Nucleus accumbens (tissue), 56 donors: ENCODE data around the gene RAB36.

Experiments
- DNase-seq, 56 donors: peaks; one replicate each; lab custom pipeline; 2025; lab: John Stamatoyannopoulos, UW

RAB36 gene, protein sequence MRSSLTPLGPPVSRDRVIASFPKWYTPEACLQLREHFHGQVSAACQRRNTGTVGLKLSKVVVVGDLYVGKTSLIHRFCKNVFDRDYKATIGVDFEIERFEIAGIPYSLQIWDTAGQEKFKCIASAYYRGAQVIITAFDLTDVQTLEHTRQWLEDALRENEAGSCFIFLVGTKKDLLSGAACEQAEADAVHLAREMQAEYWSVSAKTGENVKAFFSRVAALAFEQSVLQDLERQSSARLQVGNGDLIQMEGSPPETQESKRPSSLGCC

DNA sequence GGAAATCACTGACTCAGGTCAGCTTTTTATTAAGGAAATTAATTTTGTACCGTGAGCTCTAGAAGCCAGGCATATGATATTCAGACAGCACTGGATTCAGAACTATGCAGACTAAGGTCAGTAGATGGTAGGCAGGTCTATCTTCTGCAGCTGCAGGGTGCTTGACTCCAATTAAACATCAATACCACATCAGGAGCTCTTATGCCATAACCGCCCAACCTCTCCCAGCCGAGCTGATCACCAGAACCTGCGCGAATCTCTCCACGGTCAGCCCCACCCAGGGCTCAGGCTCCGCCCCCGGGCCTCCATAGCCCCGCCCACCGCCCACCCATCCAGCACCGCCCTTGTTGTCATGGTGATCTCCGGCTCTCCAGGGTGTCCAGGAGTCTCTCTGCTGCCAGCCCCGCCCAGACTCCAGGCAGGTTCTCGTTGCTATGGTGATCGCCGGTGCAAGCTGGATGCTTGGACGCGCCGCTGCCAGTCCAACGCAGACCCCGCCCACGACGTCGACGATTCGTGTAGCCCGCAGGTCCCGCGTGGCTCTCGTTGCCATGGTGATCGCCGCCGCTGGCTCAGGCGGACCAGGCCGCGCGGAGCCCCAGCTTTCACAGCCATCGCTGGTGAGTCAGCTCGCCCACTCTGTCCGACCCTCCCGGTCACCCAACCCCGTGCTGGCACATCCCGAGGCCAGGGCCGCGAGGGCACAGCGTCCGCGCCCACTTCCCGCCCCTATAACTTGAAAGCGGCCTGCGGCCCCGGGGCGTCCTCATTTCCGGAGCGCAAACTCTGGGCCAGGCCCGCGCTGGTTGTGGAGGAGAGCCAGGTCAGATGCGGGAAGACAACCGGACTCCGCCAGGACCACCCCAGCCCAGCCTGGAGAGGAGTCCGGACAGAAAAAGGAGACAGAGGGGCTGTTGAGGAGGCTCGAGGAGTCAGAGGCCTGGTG is at the start of gene RAB36:
Gene RAB36, plus strand, starts transcription at position 546 of the 946 bp plus-strand sequence. CDS start 1,140 bp downstream, outside the sequence.
- DNase-seq: peak; percentile 50 to 99 (median 93)

DNA sequence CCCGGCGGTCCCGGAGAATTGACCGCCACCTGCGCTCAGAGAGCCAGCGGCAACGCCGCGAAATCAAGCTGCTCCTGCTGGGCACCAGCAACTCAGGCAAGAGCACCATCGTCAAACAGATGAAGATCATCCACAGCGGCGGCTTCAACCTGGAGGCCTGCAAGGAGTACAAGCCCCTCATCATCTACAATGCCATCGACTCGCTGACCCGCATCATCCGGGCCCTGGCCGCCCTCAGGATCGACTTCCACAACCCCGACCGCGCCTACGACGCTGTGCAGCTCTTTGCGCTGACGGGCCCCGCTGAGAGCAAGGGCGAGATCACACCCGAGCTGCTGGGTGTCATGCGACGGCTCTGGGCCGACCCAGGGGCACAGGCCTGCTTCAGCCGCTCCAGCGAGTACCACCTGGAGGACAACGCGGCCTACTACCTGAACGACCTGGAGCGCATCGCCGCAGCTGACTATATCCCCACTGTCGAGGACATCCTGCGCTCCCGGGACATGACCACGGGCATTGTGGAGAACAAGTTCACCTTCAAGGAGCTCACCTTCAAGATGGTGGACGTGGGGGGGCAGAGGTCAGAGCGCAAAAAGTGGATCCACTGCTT is 49.4 kb upstream of the RAB36 start:
- no peak for DNase-seq

DNA sequence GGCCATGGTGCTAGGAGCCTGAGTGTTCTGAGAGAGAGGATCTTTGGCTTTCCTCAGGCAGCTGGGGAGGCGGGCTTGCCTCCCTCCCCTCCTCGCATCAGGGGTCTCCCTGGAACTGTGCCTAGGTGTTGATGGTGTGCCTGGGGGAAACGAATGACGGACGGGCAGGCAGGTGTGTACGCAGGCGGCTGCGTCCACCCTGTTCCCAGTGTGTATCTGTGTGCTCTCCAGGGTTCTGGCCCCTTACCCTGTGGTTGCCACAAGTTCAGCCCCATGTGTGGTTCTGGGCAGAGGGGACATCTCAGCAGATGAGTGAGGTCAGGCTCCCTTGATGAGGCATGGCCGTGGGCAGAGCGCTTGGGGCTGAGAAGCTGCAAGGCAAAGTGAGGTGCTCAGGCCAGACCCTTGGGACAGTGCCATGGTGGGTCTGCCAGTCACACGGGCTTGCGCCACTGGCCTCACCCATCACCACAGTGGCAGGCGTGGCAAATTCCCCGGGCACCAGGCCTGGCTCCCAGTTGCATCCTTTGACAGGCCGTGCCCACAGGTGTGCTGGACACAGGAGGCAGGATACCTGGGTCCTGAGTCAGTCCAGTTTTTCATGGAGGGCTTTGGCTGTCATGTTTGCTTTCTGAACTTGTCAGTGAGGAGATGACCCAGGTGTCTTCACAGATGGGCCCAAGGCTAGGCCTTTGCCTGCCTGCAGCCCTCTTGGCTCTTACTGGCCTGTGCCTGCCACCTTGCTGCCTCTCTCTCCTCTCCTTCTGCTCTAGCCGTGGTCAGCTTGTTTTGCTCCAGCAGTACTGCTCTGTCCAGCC is 47.7 kb upstream of the RAB36 start:
- no peak for DNase-seq

DNA sequence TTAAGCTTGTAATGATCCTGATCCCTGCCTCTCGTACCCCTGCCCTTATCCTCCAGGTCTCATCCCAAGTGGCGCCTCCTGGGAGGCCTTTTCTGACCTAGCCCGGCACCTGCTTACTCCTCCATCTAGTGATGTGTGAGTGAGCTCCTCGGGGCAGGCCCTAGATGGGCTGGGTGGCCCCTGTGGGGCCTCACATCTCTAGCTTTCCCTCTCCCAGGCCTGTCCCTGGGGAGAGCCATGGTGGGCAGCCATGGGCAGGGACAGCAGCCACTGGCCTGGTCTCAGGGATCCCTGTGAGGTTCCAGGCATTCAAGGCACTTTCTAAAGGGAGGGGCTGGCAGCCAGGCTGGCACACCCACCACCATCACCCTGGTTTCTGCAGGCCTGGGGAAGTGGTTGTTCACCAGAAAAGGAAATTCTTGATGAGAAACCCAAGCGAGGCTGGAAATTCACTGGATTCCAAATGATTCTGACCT is 47.0 kb upstream of the RAB36 start:
- DNase-seq: peak in 9 of 56 donors; percentile 14 to 55 (median 48)

DNA sequence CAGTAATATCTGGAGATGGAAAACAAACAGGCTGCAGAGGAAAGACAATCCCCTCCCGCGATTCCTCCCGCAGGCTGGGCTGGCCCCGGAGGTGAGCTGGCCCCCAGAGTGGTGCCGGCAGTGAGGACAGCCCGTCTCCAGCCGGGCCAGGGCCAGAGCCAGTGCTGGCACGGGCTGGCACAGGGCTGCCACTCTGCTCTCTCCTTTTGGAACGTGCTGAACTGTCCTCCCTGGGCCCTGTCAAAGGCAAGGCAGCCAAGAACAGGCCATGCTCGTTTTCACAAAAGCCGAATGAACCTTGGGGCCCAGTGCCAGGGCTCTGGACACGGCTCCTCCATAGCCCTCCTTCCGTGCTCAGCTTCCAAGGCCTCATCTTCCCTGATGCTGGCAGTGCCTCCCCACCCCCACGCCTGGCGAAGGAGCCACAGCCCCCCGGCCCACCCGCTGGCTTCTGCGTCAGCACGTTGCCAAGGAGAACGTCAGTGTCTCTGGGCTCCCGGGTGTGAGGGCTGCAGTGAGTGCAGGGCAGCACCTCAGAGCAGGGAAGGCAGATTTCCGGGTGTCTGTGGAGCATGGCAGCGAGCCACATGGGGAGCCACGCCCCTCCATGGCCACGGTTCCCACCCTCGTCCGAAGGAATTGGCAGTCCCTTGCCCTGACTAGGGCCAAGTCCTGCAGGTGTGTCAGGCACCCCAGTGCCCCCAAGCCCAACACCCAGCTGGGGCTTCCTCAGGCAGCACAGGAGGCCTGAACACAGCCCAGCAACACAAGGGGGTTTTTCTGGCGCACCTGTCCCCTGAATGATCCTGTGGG is 46.4 kb upstream of the RAB36 start:
- DNase-seq: peak in 51 of 56 donors; percentile 18 to 85 (median 56)

DNA sequence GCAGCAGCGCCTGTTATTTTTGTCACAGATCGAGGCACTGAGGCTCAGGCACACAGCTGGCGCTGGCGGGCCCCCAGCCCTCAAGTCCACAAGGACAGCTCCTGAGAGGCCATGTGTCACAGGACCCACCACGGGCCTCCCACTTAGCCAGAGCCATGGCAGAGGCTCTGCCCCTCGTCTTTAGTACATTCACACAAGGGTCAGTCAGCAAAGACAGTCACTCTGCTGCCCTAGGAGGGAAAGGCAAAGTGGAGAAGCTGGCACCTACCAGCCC is 45.8 kb upstream of the RAB36 start:
- no peak for DNase-seq

DNA sequence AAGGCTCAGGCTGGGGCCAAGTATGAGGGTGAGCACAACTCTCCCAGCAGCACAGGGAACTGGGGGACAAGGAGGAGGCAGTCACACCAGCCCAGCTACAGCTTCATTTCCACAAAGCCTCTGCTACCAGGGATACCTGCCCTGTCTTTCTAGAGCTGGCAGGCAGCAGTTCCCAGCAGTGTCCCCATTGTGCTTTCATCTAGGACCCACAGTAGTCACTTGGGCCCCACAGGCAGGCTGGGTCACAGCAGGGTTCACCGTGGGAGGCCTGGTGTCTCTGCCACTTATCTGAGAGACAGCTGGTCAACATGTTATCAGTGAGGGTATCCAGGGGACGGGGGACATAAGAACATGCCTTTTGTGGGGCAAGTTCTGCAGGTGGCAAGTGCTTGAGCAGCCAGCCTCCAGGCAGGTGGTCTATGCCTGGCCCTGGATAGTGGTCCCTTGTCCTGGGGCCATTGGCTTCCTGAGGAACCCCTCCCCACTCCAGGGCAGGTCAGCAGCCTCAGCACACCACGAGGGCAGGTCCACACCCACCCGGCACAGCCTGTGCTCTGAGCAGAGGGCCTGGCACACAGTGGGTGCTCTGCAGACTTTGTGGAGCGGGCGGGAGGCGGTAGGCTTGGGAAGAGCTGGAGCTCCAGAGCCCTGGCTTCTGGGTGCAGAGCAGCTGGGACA is 45.0 kb upstream of the RAB36 start:
- DNase-seq: no peak

DNA sequence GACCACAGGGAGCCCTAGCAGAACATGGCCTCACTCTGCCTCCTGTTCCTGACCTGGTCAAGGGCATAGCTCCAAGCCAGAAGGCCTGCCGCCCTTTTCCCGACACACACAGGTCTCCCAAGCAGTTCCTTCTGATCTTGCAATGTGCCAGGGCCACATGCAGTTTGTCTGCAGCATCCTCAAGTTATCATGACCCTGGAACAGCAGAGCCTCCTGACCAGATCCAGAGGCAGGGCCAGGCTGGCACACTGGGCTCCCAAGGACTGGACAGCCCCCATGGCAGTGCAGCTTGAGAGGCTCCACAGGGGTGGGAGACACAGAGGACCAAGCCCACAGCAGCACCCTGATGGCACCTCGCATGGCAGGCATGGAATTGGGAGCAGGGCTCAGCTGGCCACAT is 43.8 kb upstream of the RAB36 start:
- no peak for DNase-seq

DNA sequence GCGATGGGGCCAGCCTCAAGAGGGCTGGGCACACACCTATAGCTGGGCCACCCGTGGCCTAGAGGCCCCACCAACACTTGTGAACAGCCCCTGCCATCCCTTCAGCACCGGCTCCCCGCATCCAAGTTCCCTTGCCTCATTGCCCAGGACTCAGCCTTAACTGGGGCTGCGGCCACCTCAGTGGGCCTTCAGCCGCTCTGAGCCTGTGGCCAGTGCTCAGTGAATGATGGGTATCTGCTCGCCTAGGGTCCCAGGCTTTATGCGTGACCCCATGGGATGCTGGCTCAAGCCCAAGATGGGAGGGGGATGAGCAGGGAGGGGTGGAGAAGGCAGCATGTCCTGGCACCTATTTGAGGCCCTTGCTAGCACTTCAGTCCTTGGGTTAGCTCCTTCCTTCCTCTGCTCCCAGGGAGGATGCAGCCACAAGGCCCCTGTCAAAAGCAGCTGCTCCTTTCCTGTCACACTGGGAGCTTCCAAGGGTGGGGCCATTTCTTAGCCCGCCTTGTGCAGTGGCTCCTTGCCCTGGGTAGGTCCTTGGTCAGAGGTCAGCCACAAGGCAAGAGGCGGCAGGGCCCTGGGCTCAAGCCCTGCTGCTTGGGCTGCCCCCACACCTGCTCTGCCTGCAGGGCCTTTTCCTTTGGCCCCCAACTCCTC is 43.1 kb upstream of the RAB36 start:
- no peak for DNase-seq

DNA sequence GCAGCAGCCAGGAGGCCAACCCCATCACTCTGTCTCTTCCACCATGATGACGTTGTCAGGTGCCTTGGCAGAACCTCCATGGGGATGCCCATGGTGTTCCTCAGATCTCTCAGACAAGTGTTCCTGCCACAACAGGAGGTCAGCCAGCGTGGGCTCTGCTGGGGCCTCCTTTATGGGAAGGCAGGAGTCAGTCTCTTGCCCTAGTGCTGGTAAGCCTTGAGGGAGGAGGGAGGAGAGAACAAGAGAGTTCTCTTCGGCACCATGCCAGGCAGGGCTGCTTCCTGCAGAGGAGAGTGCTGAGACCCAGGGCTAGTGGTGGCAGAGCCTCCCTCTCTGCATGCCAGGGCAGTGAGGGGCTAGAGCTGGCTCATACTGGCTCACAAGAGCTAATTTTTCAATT is 42.5 kb upstream of the RAB36 start:
- peak in 11 of 56 donors; percentile 19 to 52 (median 27) for DNase-seq

DNA sequence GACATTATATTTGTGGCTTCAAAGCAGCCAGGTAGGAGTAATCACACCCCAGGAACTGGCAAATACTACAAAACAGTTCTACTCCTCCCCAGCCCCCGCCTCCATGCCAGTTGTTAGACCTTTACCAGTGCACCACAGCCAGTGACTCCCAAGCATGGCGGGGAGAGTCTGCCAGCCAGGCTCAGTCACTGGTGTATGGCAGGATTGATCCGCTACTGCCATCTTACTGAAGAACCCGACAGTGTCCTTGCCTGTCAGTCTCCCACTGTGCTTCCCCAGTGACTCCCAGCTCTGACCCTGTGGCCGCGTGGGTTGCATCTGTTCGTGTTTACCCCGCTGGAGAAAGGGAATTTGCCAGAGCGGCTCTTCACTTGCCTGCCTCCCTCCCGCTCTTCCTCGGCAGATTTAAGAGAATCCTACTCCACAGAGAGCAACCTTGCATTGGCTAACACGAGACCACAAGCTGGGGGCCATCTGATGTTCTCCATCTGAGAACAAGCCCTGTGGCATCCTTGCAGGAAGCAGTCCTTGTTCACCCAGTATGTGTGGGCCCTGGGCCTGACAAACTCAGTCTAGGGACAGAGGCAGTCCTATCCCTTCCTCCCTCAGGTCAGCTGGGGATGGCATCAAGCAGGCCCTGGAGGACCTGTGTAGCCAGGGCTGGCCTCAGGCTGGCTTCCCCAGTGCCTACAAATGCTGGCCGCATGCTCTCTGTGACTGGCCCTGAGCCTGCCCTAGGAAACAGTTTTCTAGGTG is 41.9 kb upstream of the RAB36 start:
- DNase-seq: peak in 15 of 56 donors; percentile 11 to 53 (median 28)

DNA sequence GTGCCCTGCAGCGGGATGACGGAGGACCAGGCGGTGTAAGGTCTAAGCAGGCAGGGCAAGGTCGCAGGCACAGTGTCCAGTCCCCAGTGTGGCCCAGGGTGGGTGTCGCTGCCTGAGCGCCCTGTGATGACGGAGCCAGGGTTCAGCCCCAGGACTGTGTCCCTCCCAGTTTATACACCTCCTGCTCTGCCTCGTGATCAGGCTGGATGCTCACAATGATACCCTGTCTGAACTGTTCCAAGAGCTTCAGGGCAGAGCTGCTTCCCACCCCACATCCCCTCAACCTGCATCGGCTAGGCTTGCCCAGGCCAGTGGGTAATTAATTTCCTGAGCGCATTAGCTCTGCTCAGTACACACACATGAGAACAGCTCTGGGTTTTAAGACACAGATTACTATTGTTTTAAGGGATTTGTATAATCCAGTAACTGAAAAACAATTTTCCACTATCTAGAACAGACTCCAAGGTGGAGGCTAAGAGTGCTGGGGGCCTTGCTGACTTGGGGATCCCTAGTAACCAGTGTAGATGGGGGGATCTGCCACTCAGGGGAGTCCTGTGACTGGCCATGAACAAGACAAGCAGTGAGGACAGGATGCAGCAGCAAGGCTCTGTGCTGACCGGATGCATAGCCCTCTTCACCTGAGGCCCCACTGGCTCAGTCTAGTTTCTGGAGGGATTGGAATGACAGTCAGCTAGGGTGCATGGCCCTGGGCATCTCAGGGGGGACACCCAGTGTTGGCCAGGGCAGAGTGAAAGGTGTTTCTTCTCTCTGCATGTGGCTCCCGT is 40.9 kb upstream of the RAB36 start:
- peak in 2 of 56 donors; percentile 13 to 46 for DNase-seq

DNA sequence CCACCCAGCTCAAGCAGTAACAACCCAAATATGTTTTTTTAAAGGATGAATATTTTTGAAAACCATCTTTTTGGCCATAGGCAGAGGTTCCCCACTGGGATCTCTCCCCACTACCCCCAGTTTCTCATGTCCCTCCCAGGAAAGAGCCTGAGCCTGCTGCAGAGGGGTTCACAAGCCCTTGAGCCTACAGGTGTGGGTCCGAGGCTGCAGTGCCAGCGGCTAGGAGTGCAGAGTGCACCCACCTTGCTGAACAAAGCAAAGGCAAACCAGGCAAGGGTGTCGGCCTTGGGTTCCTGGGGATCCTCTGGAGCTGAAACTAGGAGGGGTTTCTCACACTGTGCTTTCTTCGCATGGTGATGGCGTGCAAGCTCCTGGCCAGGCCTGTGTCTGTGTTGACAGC is 40.0 kb upstream of the RAB36 start:
- DNase-seq: no peak

DNA sequence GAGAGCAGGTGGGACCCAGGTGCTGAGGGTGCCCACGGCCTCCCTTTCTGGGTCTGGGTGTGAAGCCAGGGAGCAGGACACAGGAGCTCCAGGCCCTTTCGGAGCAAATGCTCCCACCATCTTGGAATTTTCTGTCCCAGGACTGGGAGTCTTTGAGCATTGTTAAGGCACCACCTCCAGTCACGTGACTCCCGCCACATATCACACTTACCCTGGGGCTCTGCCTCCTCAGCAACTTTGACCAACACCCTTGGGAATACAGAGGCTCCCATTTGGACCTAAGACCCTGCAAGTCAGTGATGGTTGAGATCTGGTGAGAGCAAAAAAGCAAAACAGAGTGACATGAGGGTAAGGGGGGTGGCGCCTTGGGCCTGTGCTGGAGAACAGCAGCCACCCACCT is 39.4 kb upstream of the RAB36 start:
- no peak for DNase-seq

DNA sequence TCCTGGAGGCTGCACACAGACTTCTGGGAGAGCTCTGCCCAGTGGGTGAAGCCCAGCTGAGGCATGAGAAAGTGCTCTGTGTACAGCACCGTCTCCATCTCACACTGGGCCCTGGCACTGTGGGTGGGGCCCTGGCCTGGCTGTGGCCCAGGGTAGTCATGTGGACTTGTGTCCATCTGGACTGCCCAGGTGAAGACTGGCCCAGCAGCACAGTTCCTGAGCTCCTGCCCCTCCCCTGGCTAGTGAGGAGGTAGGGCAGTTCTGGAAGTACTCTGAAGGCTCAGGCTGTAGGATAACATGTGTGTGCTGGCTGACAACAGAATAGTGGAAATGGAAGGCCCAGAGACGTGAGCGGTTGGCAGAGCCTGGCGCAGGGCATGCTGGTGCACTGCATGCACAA is 38.9 kb upstream of the RAB36 start:
- peak in 2 of 56 donors; percentile 21 to 29 for DNase-seq

DNA sequence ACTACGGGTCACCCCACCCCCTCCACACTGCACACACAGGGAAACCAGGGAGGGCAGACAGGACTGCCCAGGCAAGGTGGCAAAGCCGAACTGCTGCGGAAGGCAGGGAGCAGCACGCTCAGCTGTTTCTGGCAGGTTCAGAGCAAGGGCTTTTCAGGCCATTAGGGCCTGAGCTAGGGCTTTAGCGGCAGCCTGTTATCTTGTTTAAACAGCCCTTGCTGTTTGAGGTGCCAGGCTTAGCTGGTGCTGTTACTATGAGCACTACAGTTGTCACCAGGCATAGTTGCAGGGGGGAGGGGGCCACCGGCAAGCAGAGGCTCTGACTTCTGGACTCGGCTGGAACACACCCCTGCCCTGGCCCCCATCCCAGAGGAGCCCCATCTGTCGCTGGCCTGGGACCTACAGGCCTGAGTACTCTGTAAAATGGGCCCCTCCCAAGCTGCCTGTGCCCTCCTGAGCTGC is 38.3 kb upstream of the RAB36 start:
- DNase-seq: peak in 1 of 56 donors; percentile 30
